HepG2 (cell line): ENCODE data around the gene CCT3. TPM values are rescaled to one million over a fixed set of nuclear protein-coding genes. Genes with fewer than 3 reads are reported as not detected.

ENCODE experiments used
- ATAC-seq: fragments of 200-7000 bp; cut with Tn5 transposase; 3 replicates; pipeline ENCODE4 v1.9.1; 2020; ENCODE audit warnings: mild to moderate bottlenecking, moderate library complexity
- BruUV-seq: library from RNA; stranded (reverse); fragments of 400-500 nt; replicated peaks from 2 replicates; lab custom pipeline; 2021; lab: Mats Ljungman, UMichigan
- CTCF ChIA-PET: fragments of 300-600 bp; formaldehyde crosslinking; extraction: SDS; loops from one replicate; lab custom pipeline; 2021; ENCODE audit warnings: low total read pairs, inconsistent platforms, low intra/inter-chr PET ratio; lab: Yijun Ruan, JAX
- POLR2A ChIA-PET: fragments of 350-600 bp; sonication (Branson Sonifier 250); formaldehyde crosslinking; loops from one replicate; lab custom pipeline; 2020; ENCODE audit warnings: antibody characterized with exemption, inconsistent platforms; lab: Yijun Ruan, JAX
- DNase-seq: peaks from one replicate; pipeline ENCODE4 v3.0.0-alpha.2; 2015; ENCODE audit warnings: low spot score
- FAIRE-seq: peaks from 3 replicates; lab custom pipeline; 2011; peaks lifted over from hg19 to GRCh38; lab: Jason Lieb, UNC
- H2AFZ ChIP-seq: one replicate; pipeline ENCODE4 v1.6.1; 2011; ENCODE audit warnings: low read length, inconsistent platforms
- H3K27ac ChIP-seq: fragments of 300-600 bp; 3 replicates; pipeline ENCODE4 v1.8.0; 2011; ENCODE audit warnings: mixed run types, mild to moderate bottlenecking, mixed read lengths, low read length, inconsistent platforms; ENCODE audit not compliant: insufficient read depth; ENCODE audit errors: extremely low read length
- H3K27me3 ChIP-seq, 2 experiments: fragments of 200-600 bp in 1 of 2; 2 replicates in 1 of 2; 3 replicates in 1 of 2; pipeline versions ENCODE4 v1.6.0 to v1.8.0; 2011; ENCODE audit warnings: low read length in 2 of 2, mild to moderate bottlenecking in 2 of 2, moderate library complexity in 2 of 2, inconsistent platforms in 1 of 2; ENCODE audit not compliant: insufficient read depth in 2 of 2, control insufficient read depth in 1 of 2
- H3K36me3 ChIP-seq, 2 experiments: fragments of 200-600 bp in 1 of 2; replicated peaks in 1 of 2; 2 replicates in 1 of 2; 3 replicates in 1 of 2; pipeline versions ENCODE4 v1.5.1 to v1.8.0; 2011; ENCODE audit warnings: low read length in 2 of 2, inconsistent platforms in 1 of 2; ENCODE audit not compliant: insufficient read depth in 2 of 2, control insufficient read depth in 1 of 2
- H3K4me1 ChIP-seq: 2 replicates; pipeline ENCODE4 v1.5.1; 2012; ENCODE audit warnings: low read length, inconsistent platforms; ENCODE audit not compliant: insufficient read depth
- H3K4me2 ChIP-seq: 2 replicates; pipeline ENCODE4 v1.6.0; 2011; ENCODE audit warnings: low read depth, low read length, inconsistent platforms
- H3K4me3 ChIP-seq, 3 experiments: fragments of 200-600 bp in 1 of 3; sonication (generic), shearing (Covaris generic) in 1 of 3; replicated peaks in 1 of 3; 2 replicates each; pipeline ENCODE4 v1.5.1; 2011 to 2016; ENCODE audit warnings: low read length in 3 of 3, inconsistent platforms in 2 of 3, low read depth in 2 of 3, mild to moderate bottlenecking in 2 of 3, control low read depth in 1 of 3, mixed read lengths in 1 of 3; ENCODE audit not compliant: insufficient read depth in 1 of 3
- H3K79me2 ChIP-seq: one replicate; pipeline ENCODE4 v1.6.1; 2011; ENCODE audit warnings: low read length, inconsistent platforms; ENCODE audit not compliant: insufficient read depth
- H3K9ac ChIP-seq: 2 replicates; pipeline ENCODE4 v1.6.0; 2011; ENCODE audit warnings: mild to moderate bottlenecking, low read depth, low read length, inconsistent platforms; ENCODE audit not compliant: insufficient read depth
- H3K9me3 ChIP-seq: 2 replicates; pipeline ENCODE4 v1.5.1; 2012; ENCODE audit warnings: mild to moderate bottlenecking, low read length
- H4K20me1 ChIP-seq: 2 replicates; pipeline ENCODE4 v1.6.0; 2011; ENCODE audit warnings: inconsistent platforms, mild to moderate bottlenecking, low read length, moderate library complexity; ENCODE audit not compliant: insufficient read depth
- CTCF ChIP-seq: sonication (generic); formaldehyde crosslinking; IDR thresholded peaks from 2 replicates; pipeline ENCODE4 v1.5.0; 2020; ENCODE audit warnings: mild to moderate bottlenecking, missing genetic modification reagents, moderate library complexity
- KDM5A ChIP-seq: fragments of 200-600 bp; sonication (generic); IDR thresholded peaks from 2 replicates; pipeline ENCODE4 v1.7.0; 2018; ENCODE audit warnings: antibody characterized with exemption, mild to moderate bottlenecking, low read length, borderline replicate concordance
- MTERF4 ChIP-seq: sonication (generic); formaldehyde crosslinking; IDR thresholded peaks from 2 replicates; pipeline ENCODE4 v1.8.0; 2023; ENCODE audit warnings: mild to moderate bottlenecking, missing genetic modification reagents
- STAG1 ChIP-seq: sonication (generic); formaldehyde crosslinking; IDR thresholded peaks from 2 replicates; pipeline ENCODE4 v1.4.0; 2020; ENCODE audit warnings: missing genetic modification reagents
- WGBS: methylation state at CpG from one replicate; pipeline ENCODE4 v1.1.6; 2017; ENCODE audit warnings: low lambda C conversion rate; 5-methylcytosine and 5-hydroxymethylcytosine counted together
- in situ Hi-C: cut with HindIII; loops from 2 replicates; pipeline ENCODE4 v1.10.0; 2017; ENCODE audit warnings: low pct_unique_long_range_greater_than_20kb; ENCODE audit not compliant: extremely low pct_ligation_motif_present
- intact Hi-C: fragments of 100-400 bp; cut with micrococcal nuclease; formaldehyde crosslinking; loops from one replicate; pipeline ENCODE4 v1.10.0; 2022; ENCODE audit not compliant: unreplicated experiment
- polyA plus RNA-seq, 8 experiments: library from polyadenylated mRNA; depleted of rRNA in 3 of 8; stranded (reverse) in 7 of 8; unstranded in 1 of 8; fragments of >200 nt; fragmentation: Illumina TruSeq in 4 of 8; extraction: Trizol in 4 of 8; gene quantifications; 2 replicates each; pipeline versions ENCODE4 v1.2.1 to v1.2.3, GENCODE V29; 2011 to 2016; ENCODE audit warnings: low read depth in 4 of 8, missing spikeins in 1 of 8, mixed read lengths in 1 of 8; ENCODE audit not compliant: insufficient read depth in 1 of 8
- total RNA-seq, 5 experiments: library from RNA; depleted of rRNA; stranded (reverse); fragments of >200 nt; fragmentation: Illumina TruSeq; extraction: Trizol; gene quantifications; 2 replicates each; pipeline ENCODE4 v1.2.3, GENCODE V29; 2016; ENCODE audit warnings: low read depth in 1 of 5

The CCT3 gene
- total and polyA plus RNA-seq, 2 of the 13 experiments (the other 11 are each of a cell fraction or from before 2014, with no cell fraction given) = 319 to 615 TPM

GRCh38 chr1:156319664-156320063 is 18.4 kb downstream of the CCT3 start:
- peaks cover 4% of the 10 kb centered on the region; the same call in 1 of the 2 replicates for H4K20me1 ChIP-seq
- peaks cover 2% of the 10 kb centered on the region for H3K79me2 ChIP-seq
- H3K27ac ChIP-seq = no peak overlapping the region
- peak; percentile 40; the same call in 1 of the 2 replicates for TF ChIP-seq CTCF (CRISPR knock-in tag)
- no peak for TF ChIP-seq MTERF4 (CRISPR knock-in tag)
- TF ChIP-seq STAG1 (CRISPR knock-in tag) = peak; percentile 42
- peak; percentile 30; the same call in 1 of the 2 replicates for TF ChIP-seq KDM5A
- ATAC-seq (0 out of 3 replicates have a peak, but pooled peaks have one; percentile 30), DNase-seq (peak; percentile 25), FAIRE-seq (no peak)
- POLR2A ChIA-PET = interaction anchor here (1.0 to 1.1 kb wide), 2 partner anchors 14 to 37 kb away, joined by 3 to 6 read pairs; partner anchors contain the start of gene SMG5
- H3K4me3 ChIP-seq = no peak overlapping the region
- CTCF ChIA-PET = interaction anchor here (0.7 kb wide), 1 partner anchor 173 kb away, joined by 3 read pairs; no protein-coding TSS in a partner anchor
- no peak overlapping the region for H2AFZ ChIP-seq
- H3K9me3 ChIP-seq = no peaks in the 10 kb centered on the region
- intact Hi-C loops (no loop called here), in situ Hi-C loops (no loop called here)
- no peak overlapping the region for H3K9ac ChIP-seq
- WGBS = 95% methylated on average over 1 of the region's 1 CpG
- no peaks in the 10 kb centered on the region for H3K4me1 ChIP-seq
- peaks cover 32 to 81% of the 10 kb centered on the region in 2 experiments for H3K36me3 ChIP-seq
- H3K4me2 ChIP-seq = no peak overlapping the region
- no TSS peak for BruUV-seq
- H3K27me3 ChIP-seq = no peaks in the 10 kb centered on the region
